MM.1S (cell line): ENCODE measurements around the gene TMEM81.

Experiments
- DNase-seq: peaks from one replicate; pipeline ENCODE4 v3.0.0-alpha.2; 2015
- H2AFZ ChIP-seq: fragments of 300-600 bp; sonication (generic); 2 replicates; pipeline ENCODE4 v1.6.0; 2016; ENCODE audit warnings: antibody characterized with exemption, low read length
- H3F3A ChIP-seq: fragments of 300-600 bp; sonication (generic); 2 replicates; pipeline ENCODE4 v1.6.1; 2016; ENCODE audit warnings: mild to moderate bottlenecking, antibody characterized with exemption, low read length, moderate library complexity, mixed read lengths; ENCODE audit not compliant: insufficient read depth
- H3K27ac ChIP-seq: fragments of 300-600 bp; sonication (generic); 2 replicates; pipeline ENCODE4 v1.5.1; 2016; ENCODE audit warnings: mild to moderate bottlenecking, low read length
- H3K27me3 ChIP-seq: fragments of 300-600 bp; sonication (generic); replicated peaks from 2 replicates; pipeline ENCODE4 v1.6.0; 2016; ENCODE audit warnings: low read length; ENCODE audit not compliant: insufficient read depth
- H3K36me3 ChIP-seq: fragments of 300-600 bp; sonication (generic); replicated peaks from 2 replicates; pipeline ENCODE4 v1.6.1; 2016; ENCODE audit warnings: mild to moderate bottlenecking, low read length, mixed read lengths; ENCODE audit not compliant: insufficient read depth
- H3K4me1 ChIP-seq: fragments of 300-600 bp; sonication (generic); 2 replicates; pipeline ENCODE4 v1.6.1; 2016; ENCODE audit warnings: low read length, mixed read lengths
- H3K4me2 ChIP-seq: fragments of 300-600 bp; sonication (generic); 2 replicates; pipeline ENCODE4 v1.6.0; 2016; ENCODE audit warnings: low read depth, low read length
- H3K4me3 ChIP-seq: fragments of 300-600 bp; sonication (generic); 2 replicates; pipeline ENCODE4 v1.5.1; 2016; ENCODE audit warnings: low read length, mixed read lengths
- H3K79me2 ChIP-seq: fragments of 300-600 bp; sonication (generic); 2 replicates; pipeline ENCODE4 v1.6.1; 2016; ENCODE audit warnings: mixed run types, low read length, mixed read lengths
- H3K9ac ChIP-seq: fragments of 300-600 bp; sonication (generic); 2 replicates; pipeline ENCODE4 v1.6.1; 2016; ENCODE audit warnings: low read length, mixed read lengths
- H3K9me2 ChIP-seq: fragments of 300-600 bp; sonication (generic); replicated peaks from 2 replicates; pipeline ENCODE4 v1.6.1; 2016; ENCODE audit warnings: mild to moderate bottlenecking, low read length, mixed read lengths; ENCODE audit not compliant: insufficient read depth
- H3K9me3 ChIP-seq: fragments of 300-600 bp; sonication (generic); replicated peaks from 2 replicates; pipeline ENCODE4 v1.6.1; 2016; ENCODE audit warnings: mild to moderate bottlenecking, low read length, mixed read lengths; ENCODE audit not compliant: insufficient read depth
- H4K20me1 ChIP-seq: fragments of 300-600 bp; sonication (generic); 2 replicates; pipeline ENCODE4 v1.6.1; 2016; ENCODE audit warnings: mild to moderate bottlenecking, low read length, moderate library complexity, mixed read lengths; ENCODE audit not compliant: insufficient read depth
- CTCF ChIP-seq: fragments of 300-600 bp; sonication (generic); IDR thresholded peaks from 2 replicates; pipeline ENCODE4 v1.5.1; 2016; ENCODE audit warnings: antibody characterized with exemption, low read length, mixed read lengths
- EZH2 ChIP-seq: fragments of 300-600 bp; sonication (generic); optimal IDR thresholded peaks from 2 replicates; pipeline ENCODE3; 2017; ENCODE audit warnings: low read depth, mild to moderate bottlenecking, antibody characterized with exemption, low read length, mixed read lengths
- EZH2phosphoT487 ChIP-seq: fragments of 300-600 bp; sonication (generic); IDR thresholded peaks from 2 replicates; pipeline ENCODE4 v1.6.1; 2018; ENCODE audit warnings: antibody characterized with exemption, low read length

TMEM81 gene

GRCh38 chr1:205127646-205128045 lies 43.4 kb upstream of the TMEM81 start:
- TF ChIP-seq EZH2phosphoT487 (no peak), CTCF (no peak), EZH2 (no peak)
- Histone ChIP-seq H3K4me1 (0 out of 2 replicates have a peak, but pooled peaks cover 4% of the 10 kb centered on the region), H3K4me3 (no peak overlapping the region), H2AFZ (no peak overlapping the region), H3K9ac (no peak overlapping the region), H3K36me3 (no peaks in the 10 kb centered on the region), H3K4me2 (no peak overlapping the region), H3F3A (peaks cover 4% of the 10 kb centered on the region; the same call in 1 of the 2 replicates), H3K9me2 (no peaks in the 10 kb centered on the region), H3K9me3 (no peaks in the 10 kb centered on the region), H3K27ac (no peak overlapping the region), H4K20me1 (no peaks in the 10 kb centered on the region), H3K27me3 (no peaks in the 10 kb centered on the region), H3K79me2 (no peaks in the 10 kb centered on the region)
- DNase-seq: no peak

DNA sequence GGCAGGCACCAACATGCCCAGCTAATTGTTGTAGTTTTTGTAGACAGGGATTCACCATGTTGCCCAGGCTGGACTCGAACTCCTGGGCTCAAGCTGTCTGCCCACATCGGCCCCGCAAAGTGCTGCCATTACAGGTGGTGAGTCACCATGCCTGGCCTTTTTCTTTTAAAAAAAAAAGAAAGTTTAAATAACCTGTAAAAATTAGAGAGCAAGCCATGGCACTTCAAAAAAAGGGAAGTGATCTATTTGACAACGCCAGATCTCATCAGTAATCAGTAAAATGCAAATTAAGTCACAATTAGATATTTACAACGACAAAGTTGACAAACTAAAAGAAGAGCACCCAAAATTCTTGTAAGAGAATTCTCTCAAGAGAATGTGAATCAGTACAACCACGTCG lies 40.5 kb upstream of the TMEM81 start:
- Histone ChIP-seq H3K79me2 (peaks cover 21% of the 10 kb centered on the region), H3K4me1 (peaks cover 17% of the 10 kb centered on the region; the same call in 1 of the 2 replicates), H3K4me2 (no peak overlapping the region), H3K4me3 (no peak overlapping the region), H3K27me3 (no peaks in the 10 kb centered on the region), H3K9ac (no peak overlapping the region), H2AFZ (0 out of 2 replicates have a peak overlapping the region, but pooled peaks have one; percentile 1), H3K9me3 (no peaks in the 10 kb centered on the region), H3F3A (peaks cover 8% of the 10 kb centered on the region; the same call in 1 of the 2 replicates), H3K27ac (no peak overlapping the region), H4K20me1 (no peaks in the 10 kb centered on the region), H3K36me3 (no peaks in the 10 kb centered on the region), H3K9me2 (no peaks in the 10 kb centered on the region)
- peak; percentile 39 for DNase-seq
- no peak for TF ChIP-seq EZH2
- TF ChIP-seq CTCF: no peak
- no peak for TF ChIP-seq EZH2phosphoT487

- Histone ChIP-seq H3K9ac (peak overlapping the region; percentile 86), H3K36me3 (no peaks in the 10 kb centered on the region), H3K4me3 (peak overlapping the region; percentile 92), H3K4me1 (peaks cover 19% of the 10 kb centered on the region; the same call in 1 of the 2 replicates), H3K9me2 (no peaks in the 10 kb centered on the region), H3K27ac (peak overlapping the region; percentile 74; the same call in 1 of the 2 replicates), H4K20me1 (no peaks in the 10 kb centered on the region), H3K79me2 (peaks cover 41% of the 10 kb centered on the region), H3F3A (peaks cover 8% of the 10 kb centered on the region; the same call in 1 of the 2 replicates), H3K27me3 (no peaks in the 10 kb centered on the region), H2AFZ (peak overlapping the region; percentile 59), H3K9me3 (no peaks in the 10 kb centered on the region), H3K4me2 (peak overlapping the region; percentile 64)
- DNase-seq: peak; percentile 17
- no peak for TF ChIP-seq EZH2
These were observed 38.2 kb upstream of the TMEM81 start for GRCh38 chr1:205122489-205122882.
